Mesodermal cell (in vitro differentiated cells): ENCODE data around the gene BRCA1.
"Not testable (repeated sequence)": the region's sequence is repeated elsewhere in the genome, so short reads cannot be mapped to it uniquely, and the experiment has no call there.

Source experiments
- H3K27ac ChIP-seq: 2 replicates; pipeline ENCODE4 v1.7.0; 2013; ENCODE audit warnings: mild to moderate bottlenecking, low read depth, low read length, moderate library complexity; ENCODE audit not compliant: severe bottlenecking
- H3K36me3 ChIP-seq: 2 replicates; pipeline ENCODE4 v1.7.1; 2013; ENCODE audit warnings: mild to moderate bottlenecking, low read length, moderate library complexity; ENCODE audit not compliant: control insufficient read depth, insufficient read depth
- H3K4me1 ChIP-seq: one replicate; pipeline ENCODE4 v1.7.1; 2013; ENCODE audit warnings: mild to moderate bottlenecking, low read length; ENCODE audit not compliant: insufficient read depth, control insufficient read depth, poor library complexity, severe bottlenecking
- H3K4me3 ChIP-seq: 2 replicates; pipeline ENCODE4 v1.7.0; 2013; ENCODE audit warnings: low read length, control low read depth, mild to moderate bottlenecking; ENCODE audit not compliant: insufficient read depth, poor library complexity, severe bottlenecking; ENCODE audit errors: extremely low read depth
- H3K9me3 ChIP-seq: 2 replicates; pipeline ENCODE4 v1.7.1; 2013; ENCODE audit warnings: mild to moderate bottlenecking, low read length, moderate library complexity; ENCODE audit not compliant: control insufficient read depth
- WGBS, 2 experiments: methylation state at CpG; one replicate each; pipeline ENCODE4 v1.1.5; 2013; ENCODE audit warnings: missing lambda C conversion rate in 2 of 2; ENCODE audit not compliant: insufficient coverage in 2 of 2; 5-methylcytosine and 5-hydroxymethylcytosine counted together

BRCA1 gene

GRCh38 chr17:43104665-43105064 is 20.5 kb downstream of the BRCA1 start:
- H3K9me3 ChIP-seq, result no peaks in the 10 kb centered on the region
- H3K27ac ChIP-seq, result no peak overlapping the region
- H3K4me1 ChIP-seq, result no peaks in the 10 kb centered on the region
- WGBS, 2 experiments, result 80 to 83% methylated on average over 1 of the region's 3 CpGs
- H3K4me3 ChIP-seq, result no peak overlapping the region
- H3K36me3 ChIP-seq, result peaks cover 49% of the 10 kb centered on the region

- not testable (repeated sequence) for H3K4me1 ChIP-seq, H3K4me3 ChIP-seq, H3K9me3 ChIP-seq, H3K27ac ChIP-seq
- 85% methylated on average over 2 of the region's 5 CpGs; no CpG with 5 or more reads in 1 of the 2 experiments for WGBS, 2 experiments
- peaks cover 48% of the 10 kb centered on the region for H3K36me3 ChIP-seq
Measured at GRCh38 chr17:43095364-43095763, 29.8 kb downstream of the BRCA1 start.

GRCh38 chr17:43094129-43094835 is 30.9 kb downstream of the BRCA1 start:
- H3K4me3 ChIP-seq, result no peak overlapping the region
- no peaks in the 10 kb centered on the region for H3K9me3 ChIP-seq
- no peak overlapping the region for H3K27ac ChIP-seq
- H3K4me1 ChIP-seq, result no peaks in the 10 kb centered on the region
- H3K36me3 ChIP-seq, result peaks cover 49% of the 10 kb centered on the region
- WGBS, 2 experiments, result 88 to 90% methylated on average over 2 to 3 of the region's 4 CpGs

DNA sequence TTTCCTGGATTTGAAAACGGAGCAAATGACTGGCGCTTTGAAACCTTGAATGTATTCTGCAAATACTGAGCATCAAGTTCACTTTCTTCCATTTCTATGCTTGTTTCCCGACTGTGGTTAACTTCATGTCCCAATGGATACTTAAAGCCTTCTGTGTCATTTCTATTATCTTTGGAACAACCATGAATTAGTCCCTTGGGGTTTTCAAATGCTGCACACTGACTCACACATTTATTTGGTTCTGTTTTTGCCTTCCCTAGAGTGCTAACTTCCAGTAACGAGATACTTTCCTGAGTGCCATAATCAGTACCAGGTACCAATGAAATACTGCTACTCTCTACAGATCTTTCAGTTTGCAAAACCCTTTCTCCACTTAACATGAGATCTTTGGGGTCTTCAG is 32.3 kb downstream of the BRCA1 start:
- Histone ChIP-seq H3K27ac (no peak overlapping the region), H3K36me3 (peaks cover 49% of the 10 kb centered on the region)
- 75 to 84% methylated on average over 4 of the region's 4 CpGs for WGBS, 2 experiments

DNA sequence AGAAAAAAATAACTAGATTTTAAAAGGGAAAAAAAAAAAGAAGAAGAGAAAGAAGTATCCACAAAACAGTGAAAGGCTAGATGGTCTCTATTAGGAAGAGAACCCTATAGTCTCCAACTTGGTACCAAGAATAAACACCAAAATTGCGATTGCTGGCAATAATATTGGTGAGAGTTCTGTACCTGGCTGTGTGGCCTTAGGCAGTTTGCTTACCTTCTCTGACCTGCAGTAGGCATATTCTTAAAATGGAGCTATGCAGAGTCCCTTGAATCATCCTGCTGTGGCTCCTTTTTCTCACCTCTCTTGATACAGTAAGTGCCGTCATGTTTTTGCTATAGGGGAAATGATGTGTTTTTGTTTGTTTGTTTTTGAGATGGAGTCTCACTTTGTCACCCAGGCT is 35.1 kb downstream of the BRCA1 start:
- H3K4me1 ChIP-seq, result no peaks in the 10 kb centered on the region
- WGBS, 2 experiments, result 83% methylated on average over 1 of the region's 2 CpGs
- peaks cover 54% of the 10 kb centered on the region for H3K36me3 ChIP-seq
- H3K9me3 ChIP-seq, result no peaks in the 10 kb centered on the region
- H3K4me3 ChIP-seq, result no peak overlapping the region
- no peak overlapping the region for H3K27ac ChIP-seq

More for the DNA sequence above, 32.3 kb downstream of the BRCA1 start:
- Histone ChIP-seq H3K9me3 (no peaks in the 10 kb centered on the region), H3K4me3 (no peak overlapping the region), H3K4me1 (no peaks in the 10 kb centered on the region)

DNA sequence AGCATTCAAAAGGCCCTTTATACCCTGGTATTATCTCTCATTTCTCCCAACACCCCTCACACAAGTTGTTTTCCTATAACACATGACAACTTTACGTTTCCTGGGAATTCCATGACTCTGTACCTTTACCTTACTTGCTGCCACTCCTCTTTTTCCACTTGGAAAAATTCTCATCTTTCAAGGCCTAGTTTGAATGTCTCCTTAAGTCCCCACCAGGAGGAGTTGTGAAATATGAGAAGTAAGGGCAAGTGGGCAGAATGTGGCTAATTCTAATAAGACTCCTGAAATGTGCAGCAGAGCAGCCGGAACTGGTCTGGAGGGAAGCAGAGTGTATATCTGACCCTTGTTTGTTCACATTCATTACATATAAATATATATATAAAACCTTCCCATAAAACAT is 39.7 kb downstream of the BRCA1 start:
- 100% methylated on average over 1 of the region's 2 CpGs; no CpG with 5 or more reads in 1 of the 2 experiments for WGBS, 2 experiments
- Histone ChIP-seq H3K9me3 (no peaks in the 10 kb centered on the region), H3K4me1 (no peaks in the 10 kb centered on the region), H3K36me3 (peaks cover 42% of the 10 kb centered on the region), H3K27ac (no peak overlapping the region), H3K4me3 (no peak overlapping the region)

- H3K4me3 ChIP-seq, result no peak overlapping the region
- no peaks in the 10 kb centered on the region for H3K9me3 ChIP-seq
- H3K27ac ChIP-seq, result no peak overlapping the region
- 88% methylated on average over 1 of the region's 1 CpG; no CpG with 5 or more reads in 1 of the 2 experiments for WGBS, 2 experiments
- H3K36me3 ChIP-seq, result peaks cover 20% of the 10 kb centered on the region
- H3K4me1 ChIP-seq, result no peaks in the 10 kb centered on the region
Measured at GRCh38 chr17:43079641-43080302, 45.4 kb downstream of the BRCA1 start.

- Histone ChIP-seq H3K36me3 (peaks cover 25% of the 10 kb centered on the region), H3K4me1 (no peaks in the 10 kb centered on the region), H3K27ac (no peak overlapping the region), H3K9me3 (no peaks in the 10 kb centered on the region), H3K4me3 (no peak overlapping the region)
- 82 to 87% methylated on average over 2 to 3 of the region's 4 CpGs for WGBS, 2 experiments
Measured at GRCh38 chr17:43074869-43075268, 50.3 kb downstream of the BRCA1 start.

- H3K36me3 ChIP-seq, result peaks cover 45% of the 10 kb centered on the region
- no peaks in the 10 kb centered on the region for H3K4me1 ChIP-seq
- no peaks in the 10 kb centered on the region for H3K9me3 ChIP-seq
- no peak overlapping the region for H3K4me3 ChIP-seq
- 78 to 100% methylated on average over 1 of the region's 1 CpG for WGBS, 2 experiments
- H3K27ac ChIP-seq, result no peak overlapping the region
Measured at GRCh38 chr17:43070872-43071271, 54.3 kb downstream of the BRCA1 start.

- peaks cover 48% of the 10 kb centered on the region for H3K36me3 ChIP-seq
- no peaks in the 10 kb centered on the region for H3K9me3 ChIP-seq
- H3K4me1 ChIP-seq, result no peaks in the 10 kb centered on the region
- WGBS, 2 experiments, result no CpG with 5 or more reads among the region's 1 CpG
- H3K4me3 ChIP-seq, result no peak overlapping the region
- H3K27ac ChIP-seq, result no peak overlapping the region
Measured at GRCh38 chr17:43070257-43070656, 54.9 kb downstream of the BRCA1 start.

GRCh38 chr17:43069368-43069898 is 55.7 kb downstream of the BRCA1 start:
- WGBS, 2 experiments, result 93 to 100% methylated on average over 3 of the region's 3 CpGs
- H3K27ac ChIP-seq, result no peak overlapping the region
- H3K9me3 ChIP-seq, result no peaks in the 10 kb centered on the region
- H3K4me3 ChIP-seq, result no peak overlapping the region
- peaks cover 48% of the 10 kb centered on the region for H3K36me3 ChIP-seq
- no peaks in the 10 kb centered on the region for H3K4me1 ChIP-seq
